ENCODE data around the gene STIL.

- TF ChIP-seq GABPA (IDR thresholded peaks at IDR 0.05; ENCODE audit: low read depth), result no peak
- TF ChIP-seq POLR2AphosphoS5 (IDR thresholded peaks at IDR 0.05; ENCODE audit: low read depth), result no peak
- TF ChIP-seq CTCF (IDR thresholded peaks at IDR 0.05; ENCODE audit: insufficient read depth, low read length), result no peak
These were observed 83.2 kb downstream of the STIL start for GRCh38 chr1:47230692-47231300.
